ENCODE data around the gene SNRNP200.

SNRNP200 gene

GRCh38 chr2:96265349-96265839 is 40.0 kb downstream of the SNRNP200 start:
- no peak for TF ChIP-seq CTCF (conservative IDR thresholded peaks at IDR 0.05; ENCODE audit: low read length)
- DNase-seq (ENCODE audit: low read depth) = peak; percentile 17
- H3K4me3 ChIP-seq (ENCODE audit: low read length) = peak overlapping the region; percentile 91

GRCh38 chr2:96264656-96265348 is 40.5 kb downstream of the SNRNP200 start:
- peak; percentile 41 for TF ChIP-seq CTCF (conservative IDR thresholded peaks at IDR 0.05; ENCODE audit: low read length)
- DNase-seq (ENCODE audit: low read depth) = peak; percentile 15
- peak overlapping the region; percentile 91 for H3K4me3 ChIP-seq (ENCODE audit: low read length)

- no peak for TF ChIP-seq CTCF (conservative IDR thresholded peaks at IDR 0.05; ENCODE audit: low read length)
- H3K4me3 ChIP-seq (ENCODE audit: low read length) = peak overlapping the region; percentile 91
- peak; percentile 32 for DNase-seq (ENCODE audit: low read depth)
Observed at GRCh38 chr2:96264086-96264485, 41.3 kb downstream of the SNRNP200 start.

GRCh38 chr2:96262306-96262705 is 43.0 kb downstream of the SNRNP200 start:
- no peak overlapping the region for H3K4me3 ChIP-seq (ENCODE audit: low read length)
- no peak for TF ChIP-seq CTCF (conservative IDR thresholded peaks at IDR 0.05; ENCODE audit: low read length)
- DNase-seq (ENCODE audit: low read depth) = peak; percentile 54

- TF ChIP-seq CTCF (conservative IDR thresholded peaks at IDR 0.05; ENCODE audit: low read length) = no peak
- no peak overlapping the region for H3K4me3 ChIP-seq (ENCODE audit: low read length)
Observed at GRCh38 chr2:96261328-96262003, 43.9 kb downstream of the SNRNP200 start.

GRCh38 chr2:96260387-96261260 is 44.7 kb downstream of the SNRNP200 start:
- no peak overlapping the region; the same call in 1 of the 2 replicates for H3K4me3 ChIP-seq (ENCODE audit: low read length)
- DNase-seq (ENCODE audit: low read depth) = peak; percentile 88
- peak; percentile 52 for TF ChIP-seq CTCF (conservative IDR thresholded peaks at IDR 0.05; ENCODE audit: low read length)

More at GRCh38 chr2:96261328-96262003, 43.9 kb downstream of the SNRNP200 start:
- DNase-seq (ENCODE audit: low read depth) = no peak

Data from AG10803 (cell line).